HEK293T (cell line): Measurements from ENCODE around the gene PRDM15.

Experiments
- ARNT ChIP-seq: fragments of 450-650 bp; IDR thresholded peaks from 2 replicates; pipeline ENCODE4 v1.6.1; 2017; ENCODE audit warnings: mild to moderate bottlenecking
- BHLHE40 ChIP-seq: fragments of 450-650 bp; IDR thresholded peaks from 2 replicates; pipeline ENCODE4 v1.6.1; 2016; ENCODE audit warnings: mild to moderate bottlenecking, moderate library complexity, borderline replicate concordance
- CTBP1 ChIP-seq: fragments of 450-650 bp; IDR thresholded peaks from 2 replicates; pipeline ENCODE4 v1.6.1; 2016; ENCODE audit warnings: borderline replicate concordance
- FOXA1 ChIP-seq: fragments of 450-650 bp; IDR thresholded peaks from 2 replicates; pipeline ENCODE4 v1.6.1; 2016; ENCODE audit warnings: mild to moderate bottlenecking
- FOXK2 ChIP-seq: fragments of 450-650 bp; IDR thresholded peaks from 2 replicates; pipeline ENCODE4 v1.6.1; 2016; ENCODE audit warnings: mild to moderate bottlenecking
- HDGF ChIP-seq: fragments of 450-650 bp; IDR thresholded peaks from 2 replicates; pipeline ENCODE4 v1.6.1; 2017; ENCODE audit warnings: antibody characterized with exemption, borderline replicate concordance
- L3MBTL2 ChIP-seq: fragments of 450-650 bp; conservative IDR thresholded peaks from 2 replicates; pipeline ENCODE4 v1.6.1; 2016; ENCODE audit warnings: mild to moderate bottlenecking
- NFRKB ChIP-seq: fragments of 450-650 bp; IDR thresholded peaks from 2 replicates; pipeline ENCODE4 v1.6.1; 2016; ENCODE audit warnings: mild to moderate bottlenecking, moderate library complexity
- SP1 ChIP-seq: fragments of 450-650 bp; IDR thresholded peaks from 2 replicates; pipeline ENCODE4 v1.6.1; 2017
- ZNF384 ChIP-seq: fragments of 450-650 bp; IDR thresholded peaks from 2 replicates; pipeline ENCODE4 v1.6.1; 2016

DNA sequence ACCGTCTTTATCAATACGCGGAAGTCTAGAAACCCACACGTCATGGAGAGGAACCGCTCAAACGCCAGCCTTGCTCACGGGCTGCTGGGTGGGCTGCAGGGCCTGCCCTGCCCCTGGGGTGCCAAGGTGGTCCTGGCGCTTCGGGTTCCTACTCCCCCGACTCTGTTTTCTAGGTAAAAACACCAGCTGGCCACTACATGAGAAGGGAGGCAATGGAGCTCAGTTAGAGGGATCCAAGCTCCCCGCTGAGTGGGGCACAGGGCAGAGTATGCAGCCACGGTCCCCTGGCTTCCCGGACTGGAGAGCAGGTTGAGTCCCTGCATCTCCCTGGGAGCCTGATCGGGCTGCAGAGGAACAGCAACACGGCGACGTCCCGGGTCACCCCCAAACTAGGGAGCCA lies 71.0 kb downstream of the PRDM15 start:
- no peak for TF ChIP-seq FOXK2
- no peak for TF ChIP-seq SP1
- no peak for TF ChIP-seq FOXA1
- TF ChIP-seq ARNT = no peak
- no peak for TF ChIP-seq BHLHE40
- TF ChIP-seq HDGF = no peak
- TF ChIP-seq L3MBTL2 = no peak
- no peak for TF ChIP-seq CTBP1
- TF ChIP-seq ZNF384 = no peak
- TF ChIP-seq NFRKB = no peak
